H1 (cell line): ENCODE measurements around the gene ASRGL1. TPM values are rescaled to one million over a fixed set of nuclear protein-coding genes. Genes with fewer than 3 reads are reported as not detected.

Experiments
- CTCF ChIA-PET: fragments of 300-600 bp; sonication (Branson Sonifier 250); formaldehyde crosslinking; loops from one replicate; lab custom pipeline; 2021; ENCODE audit not compliant: partially characterized antibody; lab: Charles Lee
- POLR2A ChIA-PET: fragments of 300-600 bp; sonication (Branson Sonifier 250); formaldehyde crosslinking; loops from one replicate; lab custom pipeline; 2021; ENCODE audit warnings: inconsistent platforms; ENCODE audit not compliant: partially characterized antibody; lab: Charles Lee
- DNase-seq, 2 experiments: peaks; one replicate each; pipeline versions ENCODE4 v3.0.0 to v3.0.0-alpha.2; 2010 to 2022; ENCODE audit warnings: low spot score in 2 of 2, low read depth in 1 of 2, mixed read lengths in 1 of 2
- FAIRE-seq: peaks from 2 replicates; lab custom pipeline; 2011; peaks lifted over from hg19 to GRCh38; lab: Jason Lieb, UNC
- H2AFZ ChIP-seq: 2 replicates; pipeline ENCODE4 v1.8.1; 2012; ENCODE audit warnings: low read length, inconsistent platforms
- H2AK5ac ChIP-seq: 2 replicates; pipeline ENCODE4 v1.6.1; 2013; ENCODE audit warnings: low read depth, low read length
- H2BK120ac ChIP-seq: replicated peaks from 2 replicates; pipeline ENCODE3; 2013; ENCODE audit warnings: low read depth, low read length, inconsistent platforms
- H2BK12ac ChIP-seq: 2 replicates; pipeline ENCODE4 v1.6.1; 2013; ENCODE audit warnings: low read depth, low read length
- H2BK15ac ChIP-seq: 2 replicates; pipeline ENCODE4 v1.6.1; 2013; ENCODE audit warnings: low read length
- H2BK20ac ChIP-seq: 2 replicates; pipeline ENCODE4 v1.6.1; 2013; ENCODE audit warnings: low read length
- H2BK5ac ChIP-seq: 2 replicates; pipeline ENCODE4 v1.6.1; 2013; ENCODE audit warnings: low read depth, low read length
- H3K14ac ChIP-seq: 2 replicates; pipeline ENCODE4 v1.6.1; 2013; ENCODE audit warnings: inconsistent platforms; ENCODE audit not compliant: insufficient read length
- H3K18ac ChIP-seq: 2 replicates; pipeline ENCODE4 v1.6.1; 2013; ENCODE audit warnings: low read length; ENCODE audit errors: extremely low read depth
- H3K23ac ChIP-seq: 2 replicates; pipeline ENCODE4 v1.6.1; 2013; ENCODE audit warnings: inconsistent platforms; ENCODE audit not compliant: insufficient read length
- H3K23me2 ChIP-seq: 2 replicates; pipeline ENCODE4 v1.6.1; 2013; ENCODE audit warnings: low read depth, low read length
- H3K27ac ChIP-seq: 2 replicates; pipeline ENCODE4 v1.6.1; 2011; ENCODE audit warnings: low read depth, low read length, inconsistent platforms
- H3K27me3 ChIP-seq, 4 experiments: replicated peaks in 1 of 4; 1 replicate in 1 of 4; 2 replicates in 3 of 4; pipeline versions ENCODE4 v1.6.1 to v1.8.1; 2011 to 2013; ENCODE audit warnings: low read length in 3 of 4, mild to moderate bottlenecking in 3 of 4, inconsistent platforms in 2 of 4, mixed read lengths in 2 of 4, moderate library complexity in 1 of 4; ENCODE audit not compliant: control insufficient read depth in 3 of 4, insufficient read depth in 3 of 4; ENCODE audit errors: extremely low read depth in 1 of 4
- H3K36me3 ChIP-seq, 4 experiments: 2 replicates each; pipeline versions ENCODE4 v1.6.1 to v1.8.1; 2011 to 2013; ENCODE audit warnings: mild to moderate bottlenecking in 4 of 4, low read length in 3 of 4, moderate library complexity in 2 of 4, control low read depth in 1 of 4, inconsistent platforms in 1 of 4; ENCODE audit not compliant: insufficient read depth in 4 of 4, control insufficient read depth in 2 of 4
- H3K4ac ChIP-seq: replicated peaks from 2 replicates; pipeline ENCODE3; 2013; ENCODE audit warnings: low read length, low read depth, mixed read lengths, inconsistent platforms; ENCODE audit not compliant: insufficient read length
- H3K4me1 ChIP-seq, 4 experiments: replicated peaks in 1 of 4; 1 replicate in 1 of 4; 2 replicates in 3 of 4; pipeline versions ENCODE4 v1.6.1 to v1.8.1; 2011 to 2013; ENCODE audit warnings: low read length in 3 of 4, inconsistent platforms in 2 of 4, mixed read lengths in 1 of 4; ENCODE audit not compliant: insufficient read depth in 4 of 4, control insufficient read depth in 3 of 4
- H3K4me2 ChIP-seq, 2 experiments: 2 replicates each; pipeline versions ENCODE4 v1.6.1 to v1.8.1; 2011 to 2013; ENCODE audit warnings: low read depth in 2 of 2, low read length in 2 of 2, control low read depth in 1 of 2, inconsistent platforms in 1 of 2, mild to moderate bottlenecking in 1 of 2; ENCODE audit not compliant: insufficient read depth in 1 of 2
- H3K4me3 ChIP-seq, 4 experiments: fragments of 200-600, 300-600 bp in 1 of 4; sonication (generic), shearing (Covaris generic), sonication (Bioruptor Twin) in 1 of 4; 2 replicates each; pipeline versions ENCODE4 v1.5.1 to v1.8.1; 2011 to 2016; ENCODE audit warnings: low read length in 4 of 4, low read depth in 3 of 4, control low read depth in 2 of 4, inconsistent platforms in 2 of 4, mild to moderate bottlenecking in 2 of 4, mixed read lengths in 1 of 4, moderate library complexity in 1 of 4; ENCODE audit not compliant: insufficient read depth in 2 of 4; ENCODE audit errors: extremely low read depth in 1 of 4
- H3K56ac ChIP-seq: replicated peaks from 2 replicates; pipeline ENCODE3; 2013; ENCODE audit warnings: low read depth, mild to moderate bottlenecking, mixed read lengths, low read length, inconsistent platforms; ENCODE audit not compliant: insufficient read length
- H3K79me1 ChIP-seq: 2 replicates; pipeline ENCODE4 v1.6.1; 2013; ENCODE audit warnings: low read depth, low read length, control low read depth
- H3K79me2 ChIP-seq, 2 experiments: 2 replicates each; pipeline versions ENCODE4 v1.6.1 to v1.8.1; 2012 to 2013; ENCODE audit warnings: low read length in 2 of 2, mild to moderate bottlenecking in 2 of 2, inconsistent platforms in 1 of 2; ENCODE audit not compliant: insufficient read depth in 2 of 2, control insufficient read depth in 1 of 2
- H3K9ac ChIP-seq, 4 experiments: replicated peaks in 1 of 4; 1 replicate in 1 of 4; 2 replicates in 3 of 4; pipeline versions ENCODE4 v1.6.1 to v1.8.1; 2011 to 2013; ENCODE audit warnings: low read depth in 3 of 4, low read length in 3 of 4, control low read depth in 2 of 4, mild to moderate bottlenecking in 2 of 4, moderate library complexity in 2 of 4, inconsistent platforms in 1 of 4; ENCODE audit errors: extremely low read depth in 1 of 4
- H3K9me3 ChIP-seq, 2 experiments: 2 replicates each; pipeline versions ENCODE4 v1.6.1 to v1.8.1; 2012 to 2013; ENCODE audit warnings: mild to moderate bottlenecking in 2 of 2, moderate library complexity in 2 of 2, control low read depth in 1 of 2, inconsistent platforms in 1 of 2, low read depth in 1 of 2, low read length in 1 of 2, mixed read lengths in 1 of 2; ENCODE audit not compliant: insufficient read depth in 2 of 2
- H4K20me1 ChIP-seq, 2 experiments: replicated peaks in 1 of 2; 2 replicates each; pipeline versions ENCODE3 to v1.8.1; 2011 to 2013; ENCODE audit warnings: inconsistent platforms in 2 of 2, low read length in 2 of 2, mild to moderate bottlenecking in 1 of 2; ENCODE audit not compliant: insufficient read depth in 2 of 2, control insufficient read depth in 1 of 2
- H4K5ac ChIP-seq: 2 replicates; pipeline ENCODE4 v1.6.1; 2013; ENCODE audit warnings: low read length, low read depth, mixed read lengths, inconsistent platforms; ENCODE audit not compliant: insufficient read length
- H4K8ac ChIP-seq: 2 replicates; pipeline ENCODE4 v1.8.0; 2013; ENCODE audit warnings: mild to moderate bottlenecking, moderate library complexity, low read length, inconsistent platforms; ENCODE audit not compliant: insufficient read depth; ENCODE audit errors: extremely low read depth
- H4K91ac ChIP-seq: replicated peaks from 2 replicates; pipeline ENCODE3; 2013; ENCODE audit warnings: low read length, mixed read lengths, inconsistent platforms; ENCODE audit not compliant: insufficient read length
- E2F6 ChIP-seq: IDR thresholded peaks from 2 replicates; pipeline ENCODE4 v1.6.1; 2012; ENCODE audit warnings: inconsistent platforms
- KDM5A ChIP-seq: fragments of 200-600 bp; IDR thresholded peaks from 2 replicates; pipeline ENCODE4 v1.7.1; 2012; ENCODE audit warnings: mild to moderate bottlenecking, low read length, inconsistent platforms, mixed read lengths
- MAFK ChIP-seq: IDR thresholded peaks from 2 replicates; pipeline ENCODE4 v1.6.1; 2012; ENCODE audit warnings: low read depth, mild to moderate bottlenecking, improper control_type of control experiment, low read length
- RAD21 ChIP-seq, 2 experiments: IDR thresholded peaks in 1 of 2; conservative IDR thresholded peaks in 1 of 2; 2 replicates each; pipeline ENCODE4 v1.6.1; 2011; ENCODE audit warnings: low read depth in 2 of 2, low read length in 2 of 2, improper control_type of control experiment in 1 of 2, inconsistent platforms in 1 of 2, mild to moderate bottlenecking in 1 of 2, moderate library complexity in 1 of 2
- SAP30 ChIP-seq: fragments of 300-600 bp; sonication (generic); IDR thresholded peaks from 2 replicates; pipeline ENCODE4 v1.7.1; 2012; ENCODE audit warnings: low read length, moderate library complexity, mild to moderate bottlenecking, inconsistent platforms; ENCODE audit not compliant: insufficient read depth, insufficient replicate concordance
- TAF7 ChIP-seq: optimal IDR thresholded peaks from 2 replicates; pipeline ENCODE3; 2011; ENCODE audit warnings: low read depth, mild to moderate bottlenecking, inconsistent platforms, low read length, moderate library complexity, borderline replicate concordance
- WGBS, 2 experiments: shearing (Covaris generic) in 1 of 2; methylation state at CpG; one replicate each; pipeline versions ENCODE4 v1.1.6 to v1.1.7; 2013 to 2015; ENCODE audit warnings: low lambda C conversion rate in 2 of 2, mixed read lengths in 2 of 2, inconsistent platforms in 1 of 2, low coverage in 1 of 2, missing lambda C conversion rate in 1 of 2; ENCODE audit not compliant: insufficient replicate concordance in 2 of 2, insufficient coverage in 1 of 2, insufficient read length in 1 of 2; ENCODE audit errors: extremely low coverage in 1 of 2, missing lambda C conversion rate in 1 of 2; 5-methylcytosine and 5-hydroxymethylcytosine counted together
- polyA plus RNA-seq, 7 experiments: library from polyadenylated mRNA; depleted of rRNA in 3 of 7; stranded (reverse) in 5 of 7; unstranded in 2 of 7; fragments of >200 nt in 5 of 7; fragments of 200-250 nt in 2 of 7; gene quantifications; 1 replicate in 5 of 7; 2 replicates in 1 of 7; 4 replicates in 1 of 7; pipeline versions ENCODE4 v1.2.1 to v1.2.3, GENCODE V29; 2011 to 2013; ENCODE audit warnings: missing spikeins in 2 of 7, mixed read lengths in 2 of 7
- total RNA-seq: library from RNA; stranded (reverse); fragmentation: NEBNext Ultra II Directional; extraction: Animal tissue kit (Norgen Biotek cat#: 25700); gene quantifications from 2 replicates; pipeline ENCODE4 v1.2.1, GENCODE V29; 2021

ASRGL1 gene
- total and polyA plus RNA-seq, 2 of the 8 experiments (the other 6 are each of a cell fraction or from before 2014, with no cell fraction given) = 19.9 to 23.5 TPM

- Histone ChIP-seq H2AFZ (peak overlapping the region; percentile 71; the same call in 1 of the 2 replicates), H3K18ac (peak overlapping the region; percentile 83; the same call in 1 of the 2 replicates), H2BK12ac (peak overlapping the region; percentile 96; the same call in 1 of the 2 replicates), H3K23ac (no peak overlapping the region), H3K4ac (no peak overlapping the region), H3K4me3 (peak overlapping the region; percentile 9 to 54 (median 22); a peak in 5 of 8 replicates), H3K4me2 (peak overlapping the region; percentile 39 to 68; a peak in 3 of 4 replicates), H3K9ac (no peak overlapping the region; a peak in 1 of 7 replicates), H3K27me3 (no peaks in the 10 kb centered on the region), H4K5ac (no peak overlapping the region), H3K14ac (no peak overlapping the region), H3K36me3 (no peaks in the 10 kb centered on the region), H3K9me3 (no peaks in the 10 kb centered on the region), H3K27ac (no peak overlapping the region), H3K4me1 (peaks cover 3 to 13% (median 4%) of the 10 kb centered on the region in 4 experiments; a peak in 5 of 7 replicates), H3K23me2 (no peaks in the 10 kb centered on the region), H4K91ac (peak overlapping the region; percentile 44), H2BK15ac (0 out of 2 replicates have a peak overlapping the region, but pooled peaks have one; percentile 72), H2BK20ac (no peak overlapping the region), H4K20me1 (no peaks in the 10 kb centered on the region), H2BK5ac (peak overlapping the region; percentile 18; the same call in 1 of the 2 replicates), H2BK120ac (no peak overlapping the region), H3K79me2 (no peaks in the 10 kb centered on the region), H4K8ac (no peak overlapping the region; the same call in 1 of the 2 replicates), H2AK5ac (peak overlapping the region; percentile 66; the same call in 1 of the 2 replicates), H3K79me1 (no peaks in the 10 kb centered on the region), H3K56ac (no peak overlapping the region)
- DNase-seq = peak in 1 of 2 experiments; percentile 82
- FAIRE-seq = peak; percentile 81
- POLR2A ChIA-PET = interaction anchor here (0.7 to 2.0 kb wide), 9 partner anchors 33 to 277 kb away, joined by 3 to 10 read pairs (median 3); partner anchors contain the start of genes C11orf98, CSKMT, LBHD1 and UQCC3
- WGBS, 2 experiments = 21% methylated on average over 14 of the region's 14 CpGs; no CpG with 5 or more reads in 1 of the 2 experiments
- CTCF ChIA-PET = interaction anchor here (0.7 to 8.6 kb wide), 51 partner anchors 9 to 375 kb away, joined by 3 to 113 read pairs (median 4); partner anchors contain the start of genes AHNAK, EEF1G, SCGB1A1 and TUT1
- TF ChIP-seq KDM5A (no peak), RAD21 (IDR thresholded peaks at IDR 0.05 in 1 of 2, conservative IDR thresholded peaks at IDR 0.05 in 1 of 2; ENCODE audit: low read depth in 2 of 2, low read length in 2 of 2) (peak; percentile 86 to 88), MAFK (no peak), TAF7 (no peak), SAP30 (no peak), E2F6 (no peak)
Observed at GRCh38 chr11:62394825-62395538, 57.7 kb downstream of the ASRGL1 start.
